GM12874 (cell line): Measurements from ENCODE around the gene NLGN3.

Experiments
- CTCF ChIP-seq: IDR thresholded peaks from 2 replicates; pipeline ENCODE4 v1.5.1; 2011; ENCODE audit warnings: low read depth, mild to moderate bottlenecking, control low read depth, low read length, moderate library complexity; ENCODE audit not compliant: insufficient read depth

NLGN3 gene

DNA sequence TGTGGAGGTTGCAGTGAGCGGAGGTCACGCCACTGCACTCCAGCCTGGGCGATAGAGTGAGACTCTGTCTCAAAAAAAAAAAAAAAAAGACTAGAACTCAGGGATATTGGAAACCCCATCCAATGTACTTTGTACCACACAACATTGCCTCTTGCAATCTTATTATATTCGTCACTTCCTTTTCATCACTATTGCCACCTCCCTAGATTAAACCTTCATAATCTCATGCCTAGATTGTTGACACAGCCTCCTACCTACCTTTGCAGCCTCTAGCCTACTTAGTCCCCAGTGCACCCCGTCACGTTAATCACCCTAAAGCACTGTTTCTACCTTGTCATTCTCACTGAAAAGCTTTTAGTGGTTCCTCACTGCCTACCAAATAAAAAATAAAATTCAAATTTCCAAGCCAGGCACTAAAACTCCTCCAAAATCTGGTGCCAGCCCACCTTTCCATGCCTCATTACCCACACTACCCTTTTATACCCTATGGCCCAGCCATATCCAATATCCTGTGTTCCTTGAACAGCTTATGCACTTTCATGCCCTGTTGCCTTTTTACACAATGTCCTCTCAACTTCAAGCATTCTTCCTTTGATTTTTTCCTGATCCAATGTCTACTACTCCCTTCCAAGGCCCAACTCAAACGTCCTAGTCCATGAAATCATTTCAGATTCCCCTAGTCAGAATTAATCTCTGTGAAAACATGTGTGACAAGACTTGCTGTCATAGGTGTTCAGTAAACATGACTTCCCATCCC is 54.8 kb downstream of the NLGN3 start:
- no peak for TF ChIP-seq CTCF

GRCh38 chrX:71210816-71211215 is 66.2 kb downstream of the NLGN3 start:
- TF ChIP-seq CTCF: no peak

DNA sequence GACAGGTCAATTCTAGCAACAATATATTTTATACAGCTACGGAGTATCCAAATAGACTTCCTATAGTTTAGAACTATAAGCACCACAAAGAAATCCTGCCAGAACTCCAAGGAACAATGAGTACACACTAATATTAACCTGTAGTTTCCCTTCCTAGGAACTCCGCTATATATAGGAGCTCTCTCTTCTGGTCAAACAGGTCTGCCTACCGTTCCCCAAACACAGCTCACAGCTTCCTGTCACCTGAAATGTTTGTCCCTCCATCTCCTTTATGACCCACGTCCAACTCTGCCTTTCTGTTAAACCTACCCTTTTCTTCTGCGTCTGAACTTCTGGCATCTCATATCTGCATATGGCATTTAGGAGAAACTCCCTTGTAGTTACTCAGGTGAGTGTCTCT is 67.9 kb downstream of the NLGN3 start:
- TF ChIP-seq CTCF: no peak

DNA sequence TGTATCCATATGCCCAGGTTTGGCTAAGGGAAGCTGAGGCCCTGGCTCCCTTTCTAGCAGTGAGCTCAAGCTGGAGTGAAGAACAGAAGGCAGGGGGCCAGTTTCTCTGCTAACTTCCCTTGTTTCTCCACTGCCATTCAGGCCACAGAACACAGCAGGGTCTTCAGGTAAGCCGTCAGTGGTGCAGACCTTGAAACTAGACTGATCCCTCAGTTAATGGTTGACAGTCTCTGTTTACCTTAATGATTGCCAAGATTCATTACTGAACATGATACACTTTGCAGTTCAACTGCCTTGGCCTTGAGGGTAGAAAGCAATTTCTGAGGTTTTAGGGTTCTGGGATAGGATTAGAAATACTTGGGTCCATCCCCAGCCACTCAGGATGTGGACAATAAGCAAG is 69.5 kb downstream of the NLGN3 start:
- no peak for TF ChIP-seq CTCF

GRCh38 chrX:71214604-71215337 is 70.1 kb downstream of the NLGN3 start:
- TF ChIP-seq CTCF: no peak

DNA sequence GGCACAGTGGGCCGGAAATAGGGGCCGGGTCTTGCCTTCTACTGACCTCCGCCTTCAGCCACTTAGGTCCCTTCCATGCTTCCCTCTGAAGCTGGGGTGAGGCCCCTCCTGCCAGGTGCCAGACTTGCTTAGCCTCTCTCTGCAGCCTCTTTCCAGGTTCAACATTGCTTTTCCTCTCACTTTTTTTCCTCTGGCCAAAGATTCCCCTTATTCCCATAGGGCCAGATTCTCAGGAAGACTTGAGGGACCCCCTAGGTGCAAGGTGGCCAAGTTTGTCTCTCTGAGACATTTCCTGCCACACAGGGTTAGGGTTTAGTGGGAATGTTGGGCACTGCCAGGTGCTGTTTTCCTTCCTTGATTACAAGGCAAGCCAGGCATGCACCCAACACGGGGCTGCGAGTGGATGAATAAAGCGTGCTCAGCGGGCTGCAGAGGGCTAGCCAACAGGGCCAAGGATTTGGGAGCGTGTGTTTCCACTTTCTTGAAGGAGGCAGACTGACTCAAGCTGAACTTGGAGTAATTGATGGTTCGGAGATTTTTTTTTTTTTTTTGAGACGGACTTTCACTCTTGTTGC is 70.8 kb downstream of the NLGN3 start:
- no peak for TF ChIP-seq CTCF

- TF ChIP-seq CTCF: no peak
These were observed 71.8 kb downstream of the NLGN3 start for GRCh38 chrX:71216485-71216884.
